Measurements from ENCODE around the gene NOL6. TPM values are rescaled to one million over a fixed set of nuclear protein-coding genes. Genes with fewer than 3 reads are reported as not detected.

NOL6 gene
- total and polyA plus RNA-seq, 9 of the 15 experiments (the other 6 are each of a cell fraction or from before 2014, with no cell fraction given) = 7.7 to 58.9 (median 27.0) TPM

- TF ChIP-seq ZBTB43 (CRISPR knock-in tag; IDR thresholded peaks at IDR 0.05) (no peak), BCOR (IDR thresholded peaks at IDR 0.05) (no peak), ZEB2 (IDR thresholded peaks at IDR 0.05) (peak; percentile 32; the same call in 1 of the 2 replicates), RFX1 (IDR thresholded peaks at IDR 0.05) (no peak), L3MBTL2 (IDR thresholded peaks at IDR 0.05) (peak; percentile 89), HDAC2 (IDR thresholded peaks at IDR 0.05) (no peak), USF1 (CRISPR knock-in tag; IDR thresholded peaks at IDR 0.05) (0 out of 2 replicates have a peak, but pooled peaks have one; percentile 10), E2F6 (IDR thresholded peaks at IDR 0.05; ENCODE audit: borderline replicate concordance in 1 of 2, extremely low read depth in 1 of 2, insufficient read depth in 1 of 2, insufficient read length in 1 of 2, low read depth in 1 of 2, low read length in 1 of 2, poor library complexity in 1 of 2, severe bottlenecking in 1 of 2) (peak; percentile 36 to 65), HDAC8 (tag; IDR thresholded peaks at IDR 0.05) (no peak)
- TF ChIP-seq, protein P1, sequence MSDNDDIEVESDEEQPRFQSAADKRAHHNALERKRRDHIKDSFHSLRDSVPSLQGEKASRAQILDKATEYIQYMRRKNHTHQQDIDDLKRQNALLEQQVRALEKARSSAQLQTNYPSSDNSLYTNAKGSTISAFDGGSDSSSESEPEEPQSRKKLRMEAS (CRISPR knock-in tag; IDR thresholded peaks at IDR 0.05) = peak; percentile 70
- TF ChIP-seq, protein P2, sequence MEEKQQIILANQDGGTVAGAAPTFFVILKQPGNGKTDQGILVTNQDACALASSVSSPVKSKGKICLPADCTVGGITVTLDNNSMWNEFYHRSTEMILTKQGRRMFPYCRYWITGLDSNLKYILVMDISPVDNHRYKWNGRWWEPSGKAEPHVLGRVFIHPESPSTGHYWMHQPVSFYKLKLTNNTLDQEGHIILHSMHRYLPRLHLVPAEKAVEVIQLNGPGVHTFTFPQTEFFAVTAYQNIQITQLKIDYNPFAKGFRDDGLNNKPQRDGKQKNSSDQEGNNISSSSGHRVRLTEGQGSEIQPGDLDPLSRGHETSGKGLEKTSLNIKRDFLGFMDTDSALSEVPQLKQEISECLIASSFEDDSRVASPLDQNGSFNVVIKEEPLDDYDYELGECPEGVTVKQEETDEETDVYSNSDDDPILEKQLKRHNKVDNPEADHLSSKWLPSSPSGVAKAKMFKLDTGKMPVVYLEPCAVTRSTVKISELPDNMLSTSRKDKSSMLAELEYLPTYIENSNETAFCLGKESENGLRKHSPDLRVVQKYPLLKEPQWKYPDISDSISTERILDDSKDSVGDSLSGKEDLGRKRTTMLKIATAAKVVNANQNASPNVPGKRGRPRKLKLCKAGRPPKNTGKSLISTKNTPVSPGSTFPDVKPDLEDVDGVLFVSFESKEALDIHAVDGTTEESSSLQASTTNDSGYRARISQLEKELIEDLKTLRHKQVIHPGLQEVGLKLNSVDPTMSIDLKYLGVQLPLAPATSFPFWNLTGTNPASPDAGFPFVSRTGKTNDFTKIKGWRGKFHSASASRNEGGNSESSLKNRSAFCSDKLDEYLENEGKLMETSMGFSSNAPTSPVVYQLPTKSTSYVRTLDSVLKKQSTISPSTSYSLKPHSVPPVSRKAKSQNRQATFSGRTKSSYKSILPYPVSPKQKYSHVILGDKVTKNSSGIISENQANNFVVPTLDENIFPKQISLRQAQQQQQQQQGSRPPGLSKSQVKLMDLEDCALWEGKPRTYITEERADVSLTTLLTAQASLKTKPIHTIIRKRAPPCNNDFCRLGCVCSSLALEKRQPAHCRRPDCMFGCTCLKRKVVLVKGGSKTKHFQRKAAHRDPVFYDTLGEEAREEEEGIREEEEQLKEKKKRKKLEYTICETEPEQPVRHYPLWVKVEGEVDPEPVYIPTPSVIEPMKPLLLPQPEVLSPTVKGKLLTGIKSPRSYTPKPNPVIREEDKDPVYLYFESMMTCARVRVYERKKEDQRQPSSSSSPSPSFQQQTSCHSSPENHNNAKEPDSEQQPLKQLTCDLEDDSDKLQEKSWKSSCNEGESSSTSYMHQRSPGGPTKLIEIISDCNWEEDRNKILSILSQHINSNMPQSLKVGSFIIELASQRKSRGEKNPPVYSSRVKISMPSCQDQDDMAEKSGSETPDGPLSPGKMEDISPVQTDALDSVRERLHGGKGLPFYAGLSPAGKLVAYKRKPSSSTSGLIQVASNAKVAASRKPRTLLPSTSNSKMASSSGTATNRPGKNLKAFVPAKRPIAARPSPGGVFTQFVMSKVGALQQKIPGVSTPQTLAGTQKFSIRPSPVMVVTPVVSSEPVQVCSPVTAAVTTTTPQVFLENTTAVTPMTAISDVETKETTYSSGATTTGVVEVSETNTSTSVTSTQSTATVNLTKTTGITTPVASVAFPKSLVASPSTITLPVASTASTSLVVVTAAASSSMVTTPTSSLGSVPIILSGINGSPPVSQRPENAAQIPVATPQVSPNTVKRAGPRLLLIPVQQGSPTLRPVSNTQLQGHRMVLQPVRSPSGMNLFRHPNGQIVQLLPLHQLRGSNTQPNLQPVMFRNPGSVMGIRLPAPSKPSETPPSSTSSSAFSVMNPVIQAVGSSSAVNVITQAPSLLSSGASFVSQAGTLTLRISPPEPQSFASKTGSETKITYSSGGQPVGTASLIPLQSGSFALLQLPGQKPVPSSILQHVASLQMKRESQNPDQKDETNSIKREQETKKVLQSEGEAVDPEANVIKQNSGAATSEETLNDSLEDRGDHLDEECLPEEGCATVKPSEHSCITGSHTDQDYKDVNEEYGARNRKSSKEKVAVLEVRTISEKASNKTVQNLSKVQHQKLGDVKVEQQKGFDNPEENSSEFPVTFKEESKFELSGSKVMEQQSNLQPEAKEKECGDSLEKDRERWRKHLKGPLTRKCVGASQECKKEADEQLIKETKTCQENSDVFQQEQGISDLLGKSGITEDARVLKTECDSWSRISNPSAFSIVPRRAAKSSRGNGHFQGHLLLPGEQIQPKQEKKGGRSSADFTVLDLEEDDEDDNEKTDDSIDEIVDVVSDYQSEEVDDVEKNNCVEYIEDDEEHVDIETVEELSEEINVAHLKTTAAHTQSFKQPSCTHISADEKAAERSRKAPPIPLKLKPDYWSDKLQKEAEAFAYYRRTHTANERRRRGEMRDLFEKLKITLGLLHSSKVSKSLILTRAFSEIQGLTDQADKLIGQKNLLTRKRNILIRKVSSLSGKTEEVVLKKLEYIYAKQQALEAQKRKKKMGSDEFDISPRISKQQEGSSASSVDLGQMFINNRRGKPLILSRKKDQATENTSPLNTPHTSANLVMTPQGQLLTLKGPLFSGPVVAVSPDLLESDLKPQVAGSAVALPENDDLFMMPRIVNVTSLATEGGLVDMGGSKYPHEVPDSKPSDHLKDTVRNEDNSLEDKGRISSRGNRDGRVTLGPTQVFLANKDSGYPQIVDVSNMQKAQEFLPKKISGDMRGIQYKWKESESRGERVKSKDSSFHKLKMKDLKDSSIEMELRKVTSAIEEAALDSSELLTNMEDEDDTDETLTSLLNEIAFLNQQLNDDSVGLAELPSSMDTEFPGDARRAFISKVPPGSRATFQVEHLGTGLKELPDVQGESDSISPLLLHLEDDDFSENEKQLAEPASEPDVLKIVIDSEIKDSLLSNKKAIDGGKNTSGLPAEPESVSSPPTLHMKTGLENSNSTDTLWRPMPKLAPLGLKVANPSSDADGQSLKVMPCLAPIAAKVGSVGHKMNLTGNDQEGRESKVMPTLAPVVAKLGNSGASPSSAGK (IDR thresholded peaks at IDR 0.05) = peak; percentile 89
Observed at GRCh38 chr9:33446240-33446945, 27.3 kb downstream of the NOL6 start (continued).
